SIG-M5 treated with dmso at 0.1 percent for 504 hours (cell line): Measurements from ENCODE around the gene CNNM2.
A peak's percentile ranks its signal among the peaks of the same experiment; 100 is the strongest.
"Not testable (repeated sequence)": the region's sequence is repeated elsewhere in the genome, so short reads cannot be mapped to it uniquely, and the experiment has no call there.

Source experiments
- DNase-seq: peaks from one replicate; lab custom pipeline; 2025; ENCODE audit not compliant: unreplicated experiment; lab: John Stamatoyannopoulos, UW

Gene CNNM2

DNA sequence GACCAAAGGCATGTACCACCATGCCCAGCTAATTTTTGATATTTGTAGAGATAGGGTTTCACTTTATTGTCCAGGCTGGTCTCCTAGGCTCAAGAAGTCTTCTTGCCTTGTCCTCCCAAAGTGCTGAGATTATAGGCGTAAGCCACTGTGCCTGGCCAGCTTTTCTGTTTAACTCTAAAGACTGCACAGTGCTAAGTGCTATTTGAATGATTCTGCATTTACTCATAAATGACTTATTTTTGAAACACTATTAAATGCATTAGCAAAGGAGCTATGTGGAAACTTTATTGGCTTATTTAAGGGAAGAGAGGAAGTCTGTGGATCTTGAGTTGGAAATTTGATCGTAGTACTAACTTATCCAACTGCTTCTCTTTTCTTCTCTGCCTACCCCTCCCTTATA is 185.9 kb downstream of the CNNM2 start:
- no peak for DNase-seq

DNA sequence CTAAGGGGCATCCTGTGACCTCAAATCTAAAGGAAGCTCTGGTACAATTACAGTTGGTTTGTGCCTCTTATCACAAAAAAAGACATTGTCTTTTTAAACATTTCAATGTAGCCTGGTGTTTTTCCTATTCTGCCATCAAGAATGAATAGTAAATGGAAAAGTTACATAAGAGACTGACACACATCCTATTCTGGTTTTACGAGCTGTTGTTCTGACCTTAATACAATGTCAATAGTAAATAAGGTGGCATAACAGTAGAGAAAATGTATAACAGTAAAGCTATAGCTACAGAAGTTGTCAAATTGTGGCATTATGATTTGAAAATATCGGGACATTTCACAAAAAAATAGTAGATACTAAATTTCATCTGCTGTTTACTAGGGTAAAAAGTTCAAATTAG is 186.6 kb downstream of the CNNM2 start:
- no peak for DNase-seq

DNA sequence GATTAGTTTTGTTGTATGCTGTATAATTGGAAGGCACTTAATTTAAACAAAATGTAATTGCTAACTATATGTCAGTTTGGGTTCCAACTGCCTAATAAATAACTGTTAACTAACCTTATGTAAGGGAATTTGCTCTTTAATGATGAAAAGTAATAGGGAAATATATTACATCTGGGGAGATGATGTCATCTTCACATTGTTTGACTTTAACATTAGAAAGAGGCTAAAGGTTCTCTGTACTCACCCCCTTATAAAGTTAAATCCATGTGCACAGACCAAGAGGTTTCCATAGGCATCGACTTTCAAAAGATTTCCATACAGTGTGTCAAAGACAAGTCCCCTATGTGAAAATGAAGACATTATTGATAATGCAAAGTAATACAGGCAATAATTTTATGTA is 187.4 kb downstream of the CNNM2 start:
- no peak for DNase-seq

DNA sequence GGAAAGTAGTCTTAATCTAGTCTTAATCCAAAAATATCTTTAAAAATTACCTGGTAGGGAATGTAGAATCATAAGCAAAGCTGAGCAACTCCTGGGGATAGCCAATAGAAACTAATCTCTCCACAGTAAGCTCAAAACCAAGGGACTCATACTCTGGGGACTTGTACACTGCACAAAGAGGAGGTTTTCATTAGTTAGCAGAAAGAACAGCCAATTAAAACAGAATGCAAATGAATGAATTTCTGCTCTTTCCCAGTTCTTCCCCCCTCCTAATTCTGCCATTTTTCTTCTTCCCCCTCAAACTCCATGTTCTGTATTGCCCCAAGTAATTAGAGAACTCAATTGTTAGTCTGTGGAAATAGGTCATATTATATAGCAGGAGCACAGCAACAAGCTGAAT is 188.4 kb downstream of the CNNM2 start:
- no peak for DNase-seq

DNA sequence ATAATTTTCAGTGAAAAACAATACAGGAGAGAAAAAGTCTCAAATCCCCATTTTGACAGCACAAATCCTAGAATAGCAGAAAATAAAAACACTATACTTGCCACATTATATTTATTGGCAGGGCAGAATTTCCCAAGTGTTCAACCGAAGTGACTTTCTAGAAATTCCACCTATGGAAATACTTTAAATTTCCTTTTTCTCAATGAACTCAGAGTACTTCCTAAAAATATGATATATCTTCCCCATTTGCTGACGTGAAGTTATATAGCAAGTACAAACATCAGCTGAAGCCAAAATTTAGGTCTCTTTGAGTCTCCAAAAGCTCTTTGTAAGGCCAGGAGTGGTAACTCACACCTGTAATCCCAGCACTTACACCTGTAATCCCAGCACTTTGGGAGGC is 191.7 kb downstream of the CNNM2 start:
- DNase-seq = no peak

DNA sequence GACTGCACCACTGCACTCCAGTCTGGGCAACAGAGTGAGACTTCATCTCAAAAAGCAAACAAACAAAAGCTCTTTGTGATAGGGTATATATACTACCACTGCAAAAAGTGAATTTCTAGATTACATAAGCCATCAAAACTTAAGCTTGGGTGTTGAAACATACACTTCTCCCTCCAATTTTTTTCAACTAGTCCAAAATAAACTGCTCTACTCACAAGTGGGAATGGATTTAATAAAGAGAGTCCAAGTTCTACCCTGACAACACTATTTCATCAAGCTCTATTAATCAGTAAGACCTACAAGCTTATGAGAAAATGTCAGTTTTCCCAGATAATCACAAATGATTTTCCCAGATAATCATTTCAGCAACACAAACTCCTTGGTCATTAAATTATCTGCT is 192.3 kb downstream of the CNNM2 start:
- no peak for DNase-seq

DNA sequence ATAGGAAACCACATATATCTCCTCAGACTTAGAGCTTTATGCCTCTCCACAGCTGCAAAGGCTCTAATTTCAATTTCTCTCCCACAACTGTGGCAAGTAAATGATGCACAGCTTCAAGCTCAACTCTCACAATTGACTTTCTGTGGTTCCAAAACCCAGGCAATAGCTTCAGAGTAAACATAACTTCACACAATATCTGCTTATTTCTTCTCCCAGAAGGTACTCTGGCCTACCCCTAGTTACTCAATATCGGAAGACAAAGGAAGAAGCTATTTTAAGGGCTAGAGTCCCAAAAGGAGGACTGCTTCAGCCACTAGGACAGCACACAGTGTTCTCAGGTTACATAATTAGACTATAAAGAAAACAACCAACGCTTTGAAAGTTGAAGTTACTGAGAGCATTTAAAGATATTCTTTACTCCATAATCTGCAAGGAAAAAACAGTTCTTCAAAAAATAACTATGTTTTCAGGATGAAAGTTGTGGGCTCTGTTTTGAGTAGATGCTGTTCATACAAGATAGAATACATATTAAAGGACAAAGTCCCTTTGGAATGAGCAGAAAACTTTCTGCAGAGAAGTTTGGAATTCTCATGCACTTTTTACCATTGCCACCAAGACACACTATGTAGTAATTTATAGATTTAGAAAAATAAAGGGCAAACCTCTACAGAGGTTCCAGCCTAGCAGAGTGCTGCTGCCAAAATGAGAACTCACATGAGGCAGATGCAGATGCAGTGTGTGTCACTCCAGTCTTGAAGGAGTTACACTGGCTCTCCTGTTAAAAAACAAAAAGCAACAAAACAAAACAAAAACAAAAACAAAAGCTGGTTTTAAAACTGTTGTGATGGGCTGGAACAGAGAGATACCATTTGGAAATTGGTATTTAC is 193.2 kb downstream of the CNNM2 start:
- peak; percentile 62 for DNase-seq

DNA sequence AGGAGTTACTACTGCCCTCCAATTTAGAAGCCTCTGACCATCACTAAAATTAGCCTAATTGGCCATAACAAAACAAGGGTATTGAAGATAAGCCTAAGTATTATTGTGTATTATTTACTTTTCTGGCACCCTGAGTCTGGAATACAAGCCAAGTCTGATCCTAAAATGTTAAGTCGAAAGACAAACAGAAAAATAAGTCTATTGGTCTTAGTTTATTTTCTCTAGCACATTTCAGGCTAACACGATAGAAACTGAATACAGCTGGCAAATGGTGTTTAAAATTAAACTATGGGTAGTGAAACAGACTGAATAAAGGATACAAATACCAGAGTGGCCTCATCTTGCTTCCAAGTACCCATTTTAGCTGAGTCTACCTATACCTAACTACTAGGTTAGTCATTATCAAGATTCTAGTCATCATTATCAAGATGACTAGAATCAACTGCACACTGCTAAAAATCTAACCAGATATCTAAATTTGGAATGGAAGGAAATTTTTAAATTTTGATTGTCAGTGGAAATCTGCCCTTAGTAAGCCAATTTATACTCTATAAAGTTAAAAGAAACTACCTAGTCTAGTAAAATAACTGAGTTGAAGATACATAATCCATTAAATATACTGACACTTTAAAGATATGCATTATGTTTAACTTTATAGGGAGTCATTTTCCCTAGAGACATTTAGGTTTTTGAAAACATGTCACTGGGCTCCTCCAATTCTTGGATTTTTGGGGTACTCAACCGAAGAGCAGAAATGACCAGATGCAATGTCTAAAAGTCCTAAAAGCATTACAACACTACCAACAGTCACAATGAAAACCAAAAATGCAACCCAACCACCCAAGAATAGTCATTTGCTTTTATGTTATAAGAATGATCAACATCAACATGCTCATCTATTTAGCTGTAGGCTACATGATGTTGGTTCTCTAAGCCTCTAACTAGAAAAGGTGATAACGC is 194.1 kb downstream of the CNNM2 start:
- no peak for DNase-seq

DNA sequence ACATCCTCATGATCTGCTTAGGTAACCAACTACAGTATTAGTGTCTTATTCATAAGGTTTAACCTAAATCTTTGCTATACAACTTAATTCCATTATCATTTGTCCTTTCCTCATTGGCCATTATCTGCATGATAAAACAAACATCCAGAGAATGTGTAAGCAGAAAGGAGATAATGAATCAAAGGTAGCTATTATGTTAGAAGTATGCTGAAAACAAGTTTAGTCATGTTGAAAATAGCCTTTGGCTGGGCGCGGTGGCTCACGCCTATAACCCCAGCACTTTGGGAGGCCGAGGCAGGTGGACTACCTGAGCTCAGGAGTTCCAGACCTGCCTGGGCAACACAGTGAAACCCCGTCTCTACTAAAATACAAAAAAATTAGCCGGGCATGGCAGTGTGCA is 196.8 kb downstream of the CNNM2 start:
- DNase-seq = no peak

DNA sequence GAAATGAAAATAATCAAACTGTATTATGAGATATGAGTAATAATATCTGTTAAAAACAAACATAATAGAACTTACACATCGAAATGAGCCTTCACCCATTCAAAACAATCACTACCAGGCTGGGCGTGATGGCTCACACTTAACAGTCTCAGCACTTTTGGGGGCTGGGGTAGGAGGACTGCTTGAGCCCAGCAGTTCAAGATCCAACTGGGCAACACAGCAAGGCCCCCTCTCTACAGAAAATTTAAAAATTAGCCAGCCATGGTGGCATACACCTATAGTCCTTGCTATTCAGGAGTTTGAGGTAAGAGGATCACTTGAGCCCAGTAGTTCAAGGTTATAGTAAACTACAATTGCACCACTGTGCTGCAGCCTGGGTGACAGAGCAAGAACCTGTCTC is 199.2 kb downstream of the CNNM2 start:
- no peak for DNase-seq

DNA sequence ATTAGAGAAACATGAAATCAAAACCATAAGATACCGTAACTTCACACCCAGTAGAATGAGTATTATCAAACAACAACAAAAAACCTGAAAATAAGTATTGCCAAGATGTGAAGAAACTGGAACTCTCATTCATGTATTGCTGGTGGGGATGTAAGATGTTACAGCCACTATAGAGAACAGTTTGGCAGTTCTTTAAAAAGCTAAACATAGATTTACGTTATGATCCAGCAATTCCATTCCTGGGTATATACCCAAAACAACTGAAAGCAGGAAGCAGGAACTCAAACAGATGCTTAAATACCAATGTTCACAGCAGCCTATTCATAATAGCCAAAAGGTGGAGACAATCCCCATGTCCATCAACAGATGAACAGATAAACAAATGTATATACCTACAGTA is 202.5 kb downstream of the CNNM2 start:
- DNase-seq = no peak

DNA sequence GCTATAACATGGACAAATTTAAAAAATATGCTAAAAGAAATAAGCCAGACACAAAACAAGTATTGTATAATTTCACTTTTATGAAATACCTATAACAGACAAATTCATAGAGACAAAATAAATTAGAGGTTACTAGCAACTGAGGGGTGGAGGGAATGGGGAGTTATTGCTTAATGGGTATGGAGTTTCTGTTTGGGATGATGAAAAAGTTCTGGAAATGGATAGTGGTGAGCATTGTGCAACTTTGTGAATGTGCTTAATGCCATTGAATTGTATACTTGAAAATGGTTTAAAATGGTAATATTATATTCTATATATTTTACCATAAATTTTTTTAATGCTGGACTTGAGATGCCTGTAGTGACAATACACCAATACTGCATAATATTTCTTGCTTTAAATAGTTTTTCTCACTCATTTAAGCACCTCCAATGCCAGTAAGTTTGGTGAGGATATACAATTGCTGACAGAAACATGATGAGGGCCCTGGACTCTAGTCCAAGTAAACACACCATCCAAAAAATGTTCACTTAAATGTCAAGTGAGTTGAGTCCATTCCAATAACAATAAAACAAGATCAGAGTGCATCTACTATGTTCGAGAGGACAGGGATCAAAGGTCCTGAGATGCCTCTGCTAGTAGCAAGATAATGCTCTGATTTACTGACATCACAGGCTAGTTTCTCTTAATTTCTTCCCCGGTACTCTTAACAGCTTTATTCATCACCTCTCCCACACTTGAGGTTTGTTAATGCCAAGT is 203.1 kb downstream of the CNNM2 start:
- no peak for DNase-seq

DNA sequence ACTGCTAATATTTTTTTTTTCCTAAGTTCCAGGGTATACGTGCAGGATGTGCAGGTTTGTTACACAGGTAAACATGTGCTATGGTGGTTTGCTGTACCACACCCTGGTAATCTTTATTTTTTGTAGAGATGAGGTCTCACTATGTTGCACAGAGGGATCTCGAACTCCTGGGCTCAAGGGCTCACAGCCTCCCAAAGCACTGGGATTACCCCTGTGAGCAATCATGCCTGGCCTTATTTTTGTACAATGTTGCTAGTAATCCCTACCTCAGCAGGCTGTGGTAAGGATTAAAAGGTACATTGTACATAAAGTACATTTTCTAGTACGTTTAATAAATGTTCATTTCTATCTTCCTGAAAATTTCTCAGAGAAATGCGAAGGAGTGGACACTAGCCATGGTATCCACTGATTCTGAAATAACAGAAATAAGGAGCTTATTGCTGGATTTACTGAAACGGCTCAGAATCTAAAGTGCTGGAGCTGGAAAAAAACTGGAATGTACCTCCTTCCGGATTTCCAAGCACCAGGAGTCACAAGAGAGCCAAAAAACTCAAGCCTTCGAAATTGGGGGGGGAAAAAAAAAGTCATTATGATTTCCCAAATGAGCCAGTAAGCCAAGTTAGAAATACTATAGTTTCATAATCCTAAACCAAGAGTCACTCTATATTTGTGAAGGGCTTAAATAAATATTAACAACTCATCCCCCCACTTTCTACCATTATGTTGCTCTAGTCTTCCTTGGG is 205.4 kb downstream of the CNNM2 start:
- DNase-seq = no peak

DNA sequence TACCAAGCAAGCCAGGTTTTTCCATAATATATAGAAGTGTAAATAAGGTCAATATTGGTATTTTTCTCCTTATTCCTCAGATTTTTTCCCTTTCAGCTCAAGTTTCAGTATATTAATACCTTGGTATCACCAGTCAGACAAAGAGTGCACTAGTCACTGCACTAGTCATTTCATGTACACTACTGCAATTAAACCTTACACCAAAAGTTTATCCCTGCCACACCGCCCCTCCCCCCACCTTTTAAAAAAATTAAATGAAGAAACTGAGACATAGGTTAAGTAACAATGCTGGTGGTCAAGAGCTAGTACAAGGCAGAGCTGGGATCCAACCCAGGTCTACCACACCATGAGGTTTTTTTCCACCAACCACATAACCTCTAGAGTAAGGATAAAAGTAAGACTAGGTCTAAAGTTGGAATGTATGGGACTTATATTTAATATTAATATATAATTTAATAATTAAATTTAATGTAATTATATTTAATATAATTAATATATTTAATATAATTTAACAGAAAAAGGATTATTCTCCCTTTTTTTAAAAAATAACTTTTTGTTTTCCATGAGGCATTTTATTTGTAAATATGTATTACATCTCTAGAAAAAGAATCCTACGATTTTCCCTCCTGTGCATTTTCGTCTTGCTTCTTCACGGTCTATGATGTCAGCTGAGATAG is 206.5 kb downstream of the CNNM2 start:
- no peak for DNase-seq

DNA sequence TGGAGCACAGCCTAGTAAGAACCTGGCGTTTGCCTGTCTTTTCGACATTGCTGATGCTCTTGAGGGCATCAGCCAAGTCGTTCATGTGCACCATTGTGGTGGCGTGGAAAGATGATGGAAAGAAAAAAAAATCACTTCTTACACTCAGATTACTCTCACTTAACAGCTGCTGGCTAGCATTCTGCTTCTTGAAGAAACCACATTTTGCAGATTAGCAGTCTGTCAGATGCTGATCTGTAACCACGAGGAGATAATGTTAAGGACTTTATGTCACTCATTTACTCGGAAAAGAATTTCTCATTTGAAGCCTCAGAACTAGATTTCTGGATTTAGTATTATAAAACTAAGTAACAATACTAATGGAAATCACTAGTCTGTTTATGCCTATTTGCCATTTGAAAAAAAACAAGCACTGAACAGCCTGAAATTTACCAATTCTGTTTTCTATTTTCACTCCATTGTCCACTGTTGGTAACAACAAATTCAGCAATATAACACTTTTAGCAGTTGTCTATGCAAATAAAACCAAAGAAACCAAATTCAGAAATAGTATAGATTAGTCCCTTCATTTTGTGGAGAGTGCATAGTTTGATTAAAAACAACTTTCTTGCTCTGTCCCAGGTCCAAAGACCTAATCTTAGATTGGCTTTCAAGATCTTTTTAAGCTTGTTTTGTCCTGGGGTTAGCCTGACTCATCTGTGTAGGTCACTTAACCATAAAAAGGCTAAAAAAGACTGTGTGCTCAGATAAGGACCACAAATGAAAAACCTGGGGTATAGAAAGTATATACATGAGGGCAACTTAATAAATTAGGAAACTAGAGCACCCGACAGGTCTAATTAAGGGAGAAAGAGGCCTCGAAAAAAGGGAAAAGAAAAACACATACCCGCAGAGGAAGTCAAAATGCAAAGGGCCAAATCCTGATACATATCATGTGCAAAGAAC is 207.5 kb downstream of the CNNM2 start:
- no peak for DNase-seq

DNA sequence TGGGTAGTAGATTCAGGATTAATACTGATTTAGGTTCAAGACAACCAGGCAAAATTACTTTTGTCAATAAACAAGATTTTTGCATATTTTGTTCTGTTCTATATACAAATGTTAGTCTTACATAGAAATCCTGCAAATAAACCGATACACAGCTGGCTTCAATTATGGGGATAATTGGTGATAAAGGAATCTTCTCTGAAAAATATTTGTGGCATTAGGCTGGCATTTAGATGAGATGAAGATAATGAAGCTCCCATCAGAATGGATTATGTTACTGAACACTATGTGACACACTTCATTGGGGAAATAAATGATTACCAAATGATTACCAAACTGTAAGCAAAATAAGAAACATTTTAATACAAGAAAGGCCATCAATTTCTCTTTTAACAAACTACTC is 209.1 kb downstream of the CNNM2 start:
- no peak for DNase-seq

DNA sequence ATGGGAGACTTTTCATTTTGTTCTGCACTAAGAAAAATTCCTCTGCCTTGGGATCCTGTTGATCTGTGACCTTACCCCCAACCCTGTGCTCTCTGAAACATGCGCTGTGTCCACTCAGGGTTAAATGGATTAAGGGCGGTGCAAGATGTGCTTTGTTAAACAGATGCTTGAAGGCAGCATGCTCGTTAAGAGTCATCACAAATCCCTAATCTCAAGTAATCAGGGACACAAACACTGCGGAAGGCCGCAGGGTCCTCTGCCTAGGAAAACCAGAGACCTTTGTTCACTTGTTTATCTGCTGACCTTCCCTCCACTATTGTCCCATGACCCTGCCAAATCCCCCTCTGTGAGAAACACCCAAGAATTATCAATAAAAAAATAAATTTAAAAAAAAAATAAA is 212.1 kb downstream of the CNNM2 start:
- DNase-seq = not testable (repeated sequence)

DNA sequence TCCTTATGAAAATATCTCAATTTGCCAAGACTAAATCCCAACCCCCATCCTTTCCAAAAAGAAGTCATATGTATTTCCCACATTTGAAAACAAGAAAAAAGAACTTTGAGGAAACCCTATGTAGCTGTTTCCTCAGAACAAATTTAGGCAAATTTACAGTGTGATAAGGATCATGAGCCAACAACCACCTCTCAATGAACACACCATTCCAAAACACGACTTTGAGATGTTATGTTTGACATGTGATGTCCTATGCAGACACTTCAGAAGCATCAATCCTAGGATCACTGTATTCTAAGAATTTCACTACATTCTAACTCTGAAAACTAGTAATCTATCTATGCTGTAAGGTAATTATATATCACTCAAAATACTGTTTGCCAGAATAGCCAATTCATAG is 212.8 kb downstream of the CNNM2 start:
- DNase-seq = no peak

DNA sequence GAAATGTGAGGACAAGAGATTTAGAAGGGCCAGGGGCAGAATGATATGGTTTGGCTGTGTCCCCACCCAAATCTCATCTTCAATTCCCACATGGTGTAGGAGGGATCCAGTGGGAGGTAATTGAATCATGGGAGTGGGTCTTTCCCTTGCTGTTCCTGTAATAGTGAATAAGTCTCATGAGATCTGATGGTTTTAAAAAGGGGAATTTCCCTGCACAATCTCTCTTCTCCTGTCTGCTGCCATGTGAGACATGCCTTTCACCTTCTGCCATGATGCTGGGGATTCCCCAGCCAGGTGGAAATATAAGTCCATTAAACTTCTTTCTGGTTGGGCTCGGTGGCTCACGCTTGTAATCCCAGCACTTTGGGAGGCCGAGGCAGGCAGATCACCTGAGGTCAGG is 217.1 kb downstream of the CNNM2 start:
- DNase-seq = not testable (repeated sequence)
